ENCODE data around the gene ATF4.

The ATF4 gene, protein sequence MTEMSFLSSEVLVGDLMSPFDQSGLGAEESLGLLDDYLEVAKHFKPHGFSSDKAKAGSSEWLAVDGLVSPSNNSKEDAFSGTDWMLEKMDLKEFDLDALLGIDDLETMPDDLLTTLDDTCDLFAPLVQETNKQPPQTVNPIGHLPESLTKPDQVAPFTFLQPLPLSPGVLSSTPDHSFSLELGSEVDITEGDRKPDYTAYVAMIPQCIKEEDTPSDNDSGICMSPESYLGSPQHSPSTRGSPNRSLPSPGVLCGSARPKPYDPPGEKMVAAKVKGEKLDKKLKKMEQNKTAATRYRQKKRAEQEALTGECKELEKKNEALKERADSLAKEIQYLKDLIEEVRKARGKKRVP

DNA sequence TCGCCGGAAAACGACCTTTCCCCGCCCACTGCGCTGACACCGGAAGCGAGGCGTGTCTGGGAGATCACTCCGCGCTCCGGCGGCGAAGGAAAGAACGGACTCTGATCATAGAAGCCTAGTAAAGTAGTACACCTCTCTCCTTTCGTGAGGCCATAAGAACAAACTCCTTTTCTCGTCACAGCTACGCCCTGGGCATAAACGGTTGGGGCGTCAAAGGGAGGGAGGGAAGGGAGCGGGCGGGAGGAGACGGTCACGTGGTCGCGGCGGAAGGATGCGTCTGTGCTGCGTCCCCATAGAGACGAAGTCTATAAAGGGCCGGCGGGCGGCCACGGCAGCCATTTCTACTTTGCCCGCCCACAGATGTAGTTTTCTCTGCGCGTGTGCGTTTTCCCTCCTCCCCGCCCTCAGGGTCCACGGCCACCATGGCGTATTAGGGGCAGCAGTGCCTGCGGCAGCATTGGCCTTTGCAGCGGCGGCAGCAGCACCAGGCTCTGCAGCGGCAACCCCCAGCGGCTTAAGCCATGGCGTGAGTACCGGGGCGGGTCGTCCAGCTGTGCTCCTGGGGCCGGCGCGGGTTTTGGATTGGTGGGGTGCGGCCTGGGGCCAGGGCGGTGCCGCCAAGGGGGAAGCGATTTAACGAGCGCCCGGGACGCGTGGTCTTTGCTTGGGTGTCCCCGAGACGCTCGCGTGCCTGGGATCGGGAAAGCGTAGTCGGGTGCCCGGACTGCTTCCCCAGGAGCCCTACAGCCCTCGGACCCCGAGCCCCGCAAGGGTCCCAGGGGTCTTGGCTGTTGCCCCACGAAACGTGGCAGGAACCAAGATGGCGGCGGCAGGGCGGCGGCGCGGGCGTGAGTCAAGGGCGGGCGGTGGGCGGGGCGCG, at the start of gene ATF4:
ATF4 (plus strand) TSS at position 337 of the 880 bp plus-strand sequence. CDS start 884 bp downstream, outside the sequence.
- DNase-seq (ENCODE audit: low read depth in 2 of 3, low spot score in 1 of 3): peak; percentile 52 to 96 (median 84)

DNA sequence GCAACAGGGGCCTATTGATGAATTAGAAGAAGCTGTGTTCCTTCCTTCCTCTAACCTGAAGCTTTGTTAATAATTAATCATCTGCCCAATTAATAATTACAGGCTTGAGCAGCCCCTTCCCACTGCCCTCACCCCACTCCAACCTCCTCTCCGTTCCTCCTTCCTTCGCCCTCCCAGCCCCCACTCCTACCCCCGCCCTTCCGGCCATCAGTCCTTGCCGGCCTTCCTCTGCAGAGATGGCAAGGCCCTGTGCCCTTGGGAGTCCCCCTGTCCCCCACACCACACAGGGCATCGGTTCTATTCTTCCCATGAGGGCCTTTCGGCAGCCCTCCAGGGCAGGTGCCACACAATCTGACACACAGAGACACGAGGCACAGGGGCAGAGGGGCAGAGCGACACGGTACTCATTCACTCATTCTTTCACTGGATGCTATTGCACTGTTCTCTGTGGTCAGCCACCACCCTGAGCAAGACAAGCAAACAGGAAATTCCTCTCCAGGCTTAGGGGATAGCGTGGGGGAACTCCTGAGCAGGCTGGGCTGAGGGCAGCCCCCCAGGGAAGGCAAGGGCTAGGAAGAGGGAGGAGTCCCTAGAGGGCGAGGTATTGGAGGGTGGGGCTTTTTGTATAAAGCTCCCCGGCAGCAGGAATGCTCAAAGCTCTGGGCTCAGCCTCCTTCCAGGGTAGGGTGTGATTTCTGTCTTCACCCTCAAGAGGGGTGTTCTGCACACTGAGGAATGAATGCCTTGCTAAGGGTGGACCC, 48.8 kb upstream of the ATF4 start:
- no peak for DNase-seq (ENCODE audit: low read depth in 2 of 3, low spot score in 1 of 3)

DNA sequence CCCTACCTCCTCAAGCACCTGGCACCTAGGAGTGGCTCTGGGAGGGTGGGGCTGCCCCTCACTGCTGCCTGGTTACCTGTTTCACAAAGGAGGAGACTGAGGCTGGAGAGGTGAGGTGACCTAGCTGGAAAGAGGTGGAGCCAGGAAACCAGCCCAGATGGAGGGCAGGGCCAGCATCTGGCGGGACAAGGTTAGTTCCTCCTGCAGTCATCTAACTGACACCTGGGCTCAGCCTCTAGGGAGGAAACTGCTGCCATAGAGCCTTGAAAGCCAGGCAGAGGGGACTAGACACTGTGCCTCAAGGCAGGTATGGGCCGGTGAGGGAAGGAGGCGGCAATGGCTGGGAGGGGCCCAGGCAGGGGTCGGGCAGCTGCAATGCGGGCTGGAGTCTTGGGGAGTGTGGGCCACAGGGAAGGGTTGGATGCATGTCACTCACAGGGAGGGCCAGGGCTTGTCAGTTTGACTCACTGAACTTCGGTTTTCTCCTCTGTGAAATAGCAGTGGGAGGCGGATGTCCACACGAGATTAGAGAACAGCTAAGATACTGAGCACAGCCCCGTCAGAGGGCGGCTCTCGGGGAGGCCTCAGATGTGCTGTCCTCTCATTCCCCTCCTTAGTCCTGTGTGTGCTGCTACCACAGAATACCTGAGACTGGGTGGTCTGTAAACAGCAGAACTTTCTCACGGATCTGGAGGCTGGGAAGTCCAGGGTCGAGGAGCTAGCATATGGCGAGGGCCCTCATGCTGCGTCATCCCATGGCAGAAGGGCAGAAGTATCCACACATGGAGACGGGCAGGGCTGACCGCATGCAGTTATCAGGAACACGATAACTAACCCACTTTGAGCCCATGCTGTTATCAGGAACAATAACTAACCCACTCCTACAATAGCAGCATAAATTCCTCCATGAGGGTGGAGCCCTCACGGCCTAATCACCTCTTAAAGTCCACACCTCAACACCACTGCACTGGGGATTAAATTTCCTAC, 47.5 kb upstream of the ATF4 start:
- no peak for DNase-seq (ENCODE audit: low read depth in 2 of 3, low spot score in 1 of 3)

DNA sequence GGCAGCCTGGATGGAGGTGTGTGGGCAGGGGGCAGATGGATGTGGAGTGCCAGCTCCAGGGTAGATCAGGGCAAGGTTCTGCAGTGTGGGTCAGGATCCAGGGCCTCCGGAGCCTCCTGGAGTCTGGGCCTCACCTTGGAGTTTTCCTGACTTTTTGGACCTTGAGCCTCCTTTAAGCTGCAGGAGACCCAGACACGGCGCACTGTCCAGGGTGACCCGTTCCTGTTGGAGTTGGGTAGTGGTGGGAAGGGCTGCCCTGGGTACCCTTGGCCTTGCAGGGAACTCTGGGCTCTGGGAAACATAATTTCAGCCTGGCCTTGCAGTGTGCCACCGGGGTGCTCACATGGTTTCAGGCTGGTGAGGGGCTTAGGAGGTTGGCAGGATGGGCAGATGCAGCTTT, 46.5 kb upstream of the ATF4 start:
- DNase-seq (ENCODE audit: low read depth in 2 of 3, low spot score in 1 of 3): no peak

DNA sequence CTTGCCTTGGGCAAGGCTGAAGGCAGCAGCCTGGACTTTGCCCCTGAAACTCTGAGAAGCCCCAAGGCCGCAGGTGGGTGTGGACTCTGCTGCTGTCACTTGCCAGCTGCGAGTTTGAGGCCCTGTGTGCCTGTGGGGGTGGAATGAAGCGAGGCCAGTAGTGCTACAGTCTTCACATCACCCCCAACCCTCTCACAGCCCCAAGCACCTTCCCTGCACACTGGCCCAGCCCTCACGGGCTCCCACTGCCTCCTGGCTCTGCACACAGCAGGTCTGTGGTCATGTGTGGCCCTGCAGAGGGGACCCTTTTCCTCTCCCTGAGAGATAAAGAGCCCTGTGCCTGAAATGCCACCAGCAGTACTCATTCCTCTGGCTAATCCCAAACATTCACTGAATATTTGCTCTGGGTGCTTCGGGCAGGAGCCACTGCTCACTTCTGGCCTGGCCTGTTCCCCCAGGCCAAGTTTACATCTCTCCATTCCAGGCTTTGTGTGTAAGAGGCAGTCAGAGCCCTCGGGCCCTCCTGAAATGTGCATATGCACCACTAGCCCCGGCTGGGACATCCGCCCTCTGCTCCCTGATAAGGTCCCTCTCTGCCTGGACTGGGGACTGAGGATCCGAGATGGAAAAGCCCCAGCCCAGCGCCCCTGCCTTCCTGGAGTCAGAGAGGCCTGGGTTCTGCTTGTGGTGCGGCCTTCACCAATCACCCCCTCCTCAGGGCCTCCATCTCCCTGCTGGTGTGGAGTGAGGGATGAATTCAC, 45.8 kb upstream of the ATF4 start:
- no peak for DNase-seq (ENCODE audit: low read depth in 2 of 3, low spot score in 1 of 3)

DNA sequence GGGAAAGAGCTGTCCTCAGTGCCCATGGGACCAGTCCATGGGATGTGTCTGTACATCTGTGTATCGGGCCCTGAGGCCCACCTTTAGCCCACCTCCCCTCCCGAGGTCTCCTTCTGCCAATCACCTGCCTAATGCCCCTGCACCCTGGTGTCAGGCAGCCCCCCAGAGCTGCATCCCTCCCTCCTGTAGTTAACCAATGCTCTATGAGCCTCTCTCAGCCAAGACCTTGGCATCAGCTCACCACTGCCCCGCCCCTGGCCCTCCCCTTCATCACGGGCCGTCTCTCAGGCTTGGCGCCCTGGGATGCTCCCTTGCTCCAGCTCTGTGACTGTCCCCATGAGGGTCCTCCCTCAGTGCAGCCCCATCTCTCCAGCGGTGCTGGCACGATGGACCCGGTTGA, 45.0 kb upstream of the ATF4 start:
- no peak for DNase-seq (ENCODE audit: low read depth in 2 of 3, low spot score in 1 of 3)

DNA sequence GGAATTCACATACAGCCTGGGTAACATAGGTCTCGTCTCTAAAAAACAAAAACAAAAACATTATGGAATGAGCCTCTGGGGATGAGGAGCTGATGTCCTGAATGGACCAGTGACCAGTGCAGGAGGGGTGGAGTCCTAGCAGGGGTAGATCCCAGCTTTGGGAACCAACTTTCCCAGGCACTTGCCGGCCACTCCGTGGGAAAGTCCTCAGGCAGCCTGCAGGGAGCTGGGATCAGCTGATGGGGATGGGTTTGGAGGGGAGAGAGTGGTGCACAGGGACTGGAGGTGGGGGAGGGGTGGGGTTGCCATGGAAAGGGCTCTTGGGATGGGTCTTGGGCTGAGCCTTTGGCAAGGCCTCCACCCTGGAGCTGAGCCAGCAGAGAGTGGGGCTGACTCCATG, 44.5 kb upstream of the ATF4 start:
- DNase-seq (ENCODE audit: low read depth in 2 of 3, low spot score in 1 of 3): no peak

DNA sequence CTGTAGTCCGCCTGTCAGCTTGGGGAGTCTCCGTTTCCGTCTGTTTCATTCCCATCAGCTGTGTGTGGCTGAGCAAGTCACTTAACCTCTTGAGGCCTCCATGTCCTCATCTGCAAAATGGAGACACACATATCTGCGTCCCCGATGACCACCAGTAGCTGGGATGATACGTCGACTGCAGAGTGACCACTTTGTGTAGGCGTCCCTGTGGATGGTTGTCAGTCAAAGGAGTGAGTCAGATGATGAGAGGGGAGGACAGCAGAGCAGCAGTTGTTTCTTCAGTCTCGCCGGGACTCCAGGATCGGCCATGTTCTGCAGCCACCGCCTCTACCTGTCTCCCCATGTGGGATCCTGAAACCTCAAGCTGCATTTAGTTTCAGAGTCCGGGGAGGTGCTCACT, 43.7 kb upstream of the ATF4 start:
- no peak for DNase-seq (ENCODE audit: low read depth in 2 of 3, low spot score in 1 of 3)

DNA sequence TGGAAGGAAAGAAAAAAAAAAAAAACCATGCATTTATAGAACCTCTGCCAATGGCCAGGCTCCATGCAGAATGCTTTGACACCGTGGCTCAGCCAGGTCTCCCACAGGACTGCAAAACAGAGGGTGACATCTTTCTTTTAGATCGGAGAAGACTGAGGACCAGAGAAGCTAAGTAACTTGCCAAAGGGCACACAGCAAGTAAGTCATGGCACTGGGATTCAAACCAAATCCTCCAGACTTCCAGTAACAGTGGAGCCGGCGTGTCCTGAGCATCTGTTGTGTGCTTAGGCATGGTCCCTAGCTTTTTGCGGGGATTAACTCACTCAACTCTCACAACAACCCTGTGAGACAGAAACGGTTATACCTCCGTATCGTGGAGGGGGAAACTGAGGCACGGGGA, 42.8 kb upstream of the ATF4 start:
- no peak for DNase-seq (ENCODE audit: low read depth in 2 of 3, low spot score in 1 of 3)

DNA sequence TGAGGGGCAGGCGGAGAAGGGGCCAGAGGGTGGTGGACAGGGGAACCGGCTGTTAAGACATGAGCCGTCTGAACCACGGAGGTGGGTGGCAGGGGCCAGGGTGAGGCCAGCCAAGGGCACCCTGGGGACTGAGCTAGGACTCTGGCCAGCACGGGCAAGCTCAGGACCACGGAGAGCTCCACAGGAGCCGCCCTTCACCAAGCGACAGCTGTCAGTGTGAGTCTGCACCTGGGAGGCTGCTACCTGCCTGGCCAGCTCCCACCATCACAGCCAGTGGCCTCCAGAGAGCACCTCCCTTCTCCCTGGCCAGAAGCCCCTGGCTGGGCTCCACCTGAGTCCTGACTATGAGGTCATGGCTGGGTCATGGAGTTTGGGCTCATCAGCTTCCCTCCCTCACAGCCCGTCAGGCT, 41.9 kb upstream of the ATF4 start:
- DNase-seq (ENCODE audit: low read depth in 2 of 3, low spot score in 1 of 3): no peak

DNA sequence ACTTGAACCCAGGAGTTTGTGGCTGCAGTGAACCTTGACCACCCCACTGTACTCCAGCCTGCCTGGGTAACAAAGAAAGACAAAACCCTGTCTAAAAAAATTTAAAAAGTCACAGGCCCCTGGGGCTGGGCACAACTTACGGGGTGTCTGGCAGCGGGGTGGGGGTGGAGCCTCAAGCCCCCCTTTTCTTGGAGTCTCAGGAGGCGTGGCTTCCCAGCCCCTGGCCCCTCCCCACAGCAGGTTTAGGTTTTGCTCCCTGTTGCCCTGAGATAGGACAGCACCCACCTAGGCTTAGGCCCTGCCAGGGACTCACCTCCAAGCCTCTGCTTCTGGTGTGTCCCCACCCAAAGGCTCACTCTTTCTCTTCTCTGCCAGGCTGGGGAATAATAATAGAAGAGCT, 41.1 kb upstream of the ATF4 start:
- DNase-seq (ENCODE audit: low read depth in 2 of 3, low spot score in 1 of 3): no peak

DNA sequence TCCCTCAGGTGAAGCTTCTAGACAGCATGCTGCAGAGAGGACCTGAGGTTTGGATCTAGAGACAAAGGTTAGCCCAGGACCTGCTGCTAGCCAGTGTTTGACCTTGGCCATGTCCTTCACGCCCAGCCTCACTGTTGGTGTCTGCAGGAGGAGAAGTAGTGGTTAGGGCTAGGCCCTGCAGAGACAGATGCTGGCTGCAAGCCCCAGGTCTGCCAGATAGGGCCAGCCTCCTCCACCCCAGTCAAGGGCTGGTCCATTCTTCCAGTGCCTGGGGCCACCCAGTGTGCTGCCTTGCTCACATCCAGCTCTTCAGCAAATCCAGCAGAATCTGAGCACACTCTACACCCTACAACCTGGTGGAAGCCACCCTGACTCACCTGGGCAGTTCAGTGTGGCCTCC, 39.8 kb upstream of the ATF4 start:
- DNase-seq (ENCODE audit: low read depth in 2 of 3, low spot score in 1 of 3): no peak

DNA sequence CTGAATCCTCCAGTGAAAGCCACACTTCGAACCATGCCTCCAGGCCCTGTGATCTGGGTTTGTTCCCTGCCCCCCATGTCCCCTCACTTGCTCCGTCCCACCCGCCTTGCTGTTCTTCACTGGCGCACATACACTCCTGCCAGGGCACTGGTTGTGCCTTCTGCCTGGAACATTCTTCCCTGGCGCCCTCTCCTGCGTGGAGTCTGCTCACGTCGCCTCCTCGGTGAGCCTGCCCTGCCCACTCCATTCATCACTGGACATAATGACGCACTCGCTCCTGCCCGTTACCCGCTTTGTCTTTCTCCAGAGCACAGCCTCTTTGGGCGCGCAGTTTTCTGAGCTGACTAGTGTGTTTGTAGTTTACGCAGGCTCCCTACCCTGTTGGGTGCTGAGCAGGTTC, 39.3 kb upstream of the ATF4 start:
- DNase-seq (ENCODE audit: low read depth in 2 of 3, low spot score in 1 of 3): no peak

DNA sequence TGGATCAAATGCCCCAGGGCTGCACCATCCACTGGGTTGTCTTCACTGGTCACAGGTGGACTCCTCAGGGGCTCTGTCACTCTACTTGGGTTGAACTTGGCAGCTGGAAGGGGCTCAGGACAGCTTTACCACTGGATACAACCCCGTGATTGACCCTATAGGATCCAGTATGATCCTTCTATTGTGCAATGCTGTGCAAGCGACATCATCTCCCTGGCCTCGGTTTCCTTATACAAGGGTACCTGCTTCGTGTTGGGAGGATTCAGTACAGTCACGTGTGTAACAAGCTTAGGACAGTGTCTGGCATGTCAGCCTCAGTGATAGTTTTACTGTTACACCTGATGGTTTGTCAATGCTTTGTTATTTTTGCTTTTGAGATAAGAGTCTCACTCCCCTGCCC, 38.8 kb upstream of the ATF4 start:
- DNase-seq (ENCODE audit: low read depth in 2 of 3, low spot score in 1 of 3): no peak

DNA sequence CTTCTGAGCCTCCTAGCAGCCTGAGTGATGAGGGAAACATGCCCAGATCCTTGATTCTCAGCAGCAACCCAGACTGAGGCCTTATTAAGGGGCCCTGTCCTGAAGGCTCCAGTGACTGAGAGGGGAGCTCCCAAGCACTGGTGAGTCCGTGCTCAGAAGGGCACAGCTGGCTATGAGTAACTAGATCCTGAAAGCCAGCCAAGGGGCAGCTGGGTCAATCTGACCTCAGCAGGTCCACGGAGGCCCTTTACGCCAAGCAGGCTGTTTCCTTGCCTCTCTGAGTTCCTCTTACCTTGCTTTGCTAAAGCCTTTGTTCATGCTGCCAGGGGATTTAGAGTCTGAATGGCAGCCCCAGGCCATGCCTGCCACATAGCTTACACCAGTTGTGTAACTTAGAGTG, 37.6 kb upstream of the ATF4 start:
- no peak for DNase-seq (ENCODE audit: low read depth in 2 of 3, low spot score in 1 of 3)

DNA sequence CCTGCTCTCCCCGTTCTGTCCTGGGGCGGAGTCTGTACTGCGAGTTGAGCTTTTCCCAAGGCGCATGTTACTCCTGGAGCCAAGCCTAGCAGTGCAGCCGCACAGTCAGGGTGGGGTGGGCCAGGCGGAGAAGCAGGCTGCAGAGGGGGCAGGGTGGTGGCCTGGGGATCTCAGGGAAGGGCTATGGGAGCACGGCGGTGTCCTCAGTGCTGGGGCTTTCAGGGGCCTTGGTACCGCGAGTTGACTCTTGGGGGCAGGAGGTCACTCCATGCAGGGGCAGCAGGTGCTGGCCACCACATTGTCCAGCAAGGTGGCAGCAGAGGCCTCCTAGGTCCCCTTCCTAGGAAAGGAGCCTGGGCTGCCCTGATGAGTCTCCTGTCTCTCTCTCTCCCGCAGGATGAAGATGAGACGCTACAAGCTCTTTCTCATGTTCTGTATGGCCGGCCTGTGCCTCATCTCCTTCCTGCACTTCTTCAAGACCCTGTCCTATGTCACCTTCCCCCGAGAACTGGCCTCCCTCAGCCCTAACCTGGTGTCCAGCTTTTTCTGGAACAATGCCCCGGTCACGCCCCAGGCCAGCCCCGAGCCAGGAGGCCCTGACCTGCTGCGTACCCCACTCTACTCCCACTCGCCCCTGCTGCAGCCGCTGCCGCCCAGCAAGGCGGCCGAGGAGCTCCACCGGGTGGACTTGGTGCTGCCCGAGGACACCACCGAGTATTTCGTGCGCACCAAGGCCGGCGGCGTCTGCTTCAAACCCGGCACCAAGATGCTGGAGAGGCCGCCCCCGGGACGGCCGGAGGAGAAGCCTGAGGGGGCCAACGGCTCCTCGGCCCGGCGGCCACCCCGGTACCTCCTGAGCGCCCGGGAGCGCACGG, 33.2 kb upstream of the ATF4 start:
- DNase-seq (ENCODE audit: low read depth in 2 of 3, low spot score in 1 of 3): no peak

DNA sequence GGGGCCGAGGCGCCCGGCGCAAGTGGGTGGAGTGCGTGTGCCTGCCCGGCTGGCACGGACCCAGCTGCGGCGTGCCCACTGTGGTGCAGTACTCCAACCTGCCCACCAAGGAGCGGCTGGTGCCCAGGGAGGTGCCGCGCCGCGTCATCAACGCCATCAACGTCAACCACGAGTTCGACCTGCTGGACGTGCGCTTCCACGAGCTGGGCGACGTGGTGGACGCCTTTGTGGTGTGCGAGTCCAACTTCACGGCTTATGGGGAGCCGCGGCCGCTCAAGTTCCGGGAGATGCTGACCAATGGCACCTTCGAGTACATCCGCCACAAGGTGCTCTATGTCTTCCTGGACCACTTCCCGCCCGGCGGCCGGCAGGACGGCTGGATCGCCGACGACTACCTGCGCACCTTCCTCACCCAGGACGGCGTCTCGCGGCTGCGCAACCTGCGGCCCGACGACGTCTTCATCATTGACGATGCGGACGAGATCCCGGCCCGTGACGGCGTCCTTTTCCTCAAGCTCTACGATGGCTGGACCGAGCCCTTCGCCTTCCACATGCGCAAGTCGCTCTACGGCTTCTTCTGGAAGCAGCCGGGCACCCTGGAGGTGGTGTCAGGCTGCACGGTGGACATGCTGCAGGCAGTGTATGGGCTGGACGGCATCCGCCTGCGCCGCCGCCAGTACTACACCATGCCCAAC, 32.4 kb upstream of the ATF4 start:
- DNase-seq (ENCODE audit: low read depth in 2 of 3, low spot score in 1 of 3): no peak

DNA sequence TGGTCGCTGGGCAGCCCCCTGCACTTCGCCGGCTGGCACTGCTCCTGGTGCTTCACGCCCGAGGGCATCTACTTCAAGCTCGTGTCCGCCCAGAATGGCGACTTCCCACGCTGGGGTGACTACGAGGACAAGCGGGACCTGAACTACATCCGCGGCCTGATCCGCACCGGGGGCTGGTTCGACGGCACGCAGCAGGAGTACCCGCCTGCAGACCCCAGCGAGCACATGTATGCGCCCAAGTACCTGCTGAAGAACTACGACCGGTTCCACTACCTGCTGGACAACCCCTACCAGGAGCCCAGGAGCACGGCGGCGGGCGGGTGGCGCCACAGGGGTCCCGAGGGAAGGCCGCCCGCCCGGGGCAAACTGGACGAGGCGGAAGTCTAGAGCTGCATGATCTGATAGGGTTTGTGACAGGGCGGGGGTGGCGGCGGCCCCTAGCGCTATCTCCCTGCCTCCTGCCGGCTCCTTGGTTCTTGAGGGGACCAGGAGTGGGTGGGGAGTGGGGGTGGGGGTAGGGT, 31.7 kb upstream of the ATF4 start:
- no peak for DNase-seq (ENCODE audit: low read depth in 2 of 3, low spot score in 1 of 3)
